Cardiac muscle cell (in vitro differentiated cells and primary cell): ENCODE data around the gene ATP8A2. TPM values are rescaled to one million over a fixed set of nuclear protein-coding genes. Genes with fewer than 3 reads are reported as not detected.

Experiments
- DNase-seq, 2 donors: peaks; one replicate each; pipeline versions ENCODE4 v3.0.0 to v3.0.0-alpha.2; 2010 to 2017; ENCODE audit warnings: low read depth in 1 of 2, low spot score in 1 of 2
- H3K27ac ChIP-seq: fragments of 200-600 bp; sonication (generic); 2 replicates; pipeline ENCODE4 v1.5.1; 2016
- H3K27me3 ChIP-seq: fragments of 200-600 bp; sonication (generic); 2 replicates; pipeline ENCODE4 v1.6.0; 2016; ENCODE audit warnings: control low read depth
- H3K36me3 ChIP-seq: fragments of 200-600 bp; sonication (generic); 2 replicates; pipeline ENCODE4 v1.5.1; 2016; ENCODE audit warnings: control low read depth
- H3K4me1 ChIP-seq: fragments of 200-600 bp; sonication (generic); 2 replicates; pipeline ENCODE4 v1.8.1; 2017; ENCODE audit warnings: low read depth, mild to moderate bottlenecking, mixed run types
- H3K4me3 ChIP-seq: fragments of 200-600 bp; sonication (generic); 2 replicates; pipeline ENCODE4 v1.5.1; 2016; ENCODE audit warnings: mild to moderate bottlenecking
- H3K9me3 ChIP-seq: fragments of 200-600 bp; sonication (generic); 2 replicates; pipeline ENCODE4 v1.5.1; 2017; ENCODE audit warnings: low read depth, mild to moderate bottlenecking, control low read depth
- polyA plus RNA-seq: library from polyadenylated mRNA; unstranded; fragments of >200 nt; fragmentation: Nextera tagmentation; extraction: Ambion mirVana; gene quantifications from 2 replicates; pipeline ENCODE4 v1.2.1, GENCODE V29; 2016
- total RNA-seq: library from RNA; depleted of rRNA; stranded (reverse); fragments of >200 nt; gene quantifications from 2 replicates; pipeline ENCODE4 v1.2.3, GENCODE V29; 2016
- TF ChIP-seq, protein P1 (sequence below): IDR thresholded peaks from 2 replicates; pipeline ENCODE4 v1.5.1; 2012; ENCODE audit warnings: low read depth, mild to moderate bottlenecking, low read length

The ATP8A2 gene
- total and polyA plus RNA-seq, 2 experiments from 2014 or later, result 0.86 to 0.89 TPM

DNA sequence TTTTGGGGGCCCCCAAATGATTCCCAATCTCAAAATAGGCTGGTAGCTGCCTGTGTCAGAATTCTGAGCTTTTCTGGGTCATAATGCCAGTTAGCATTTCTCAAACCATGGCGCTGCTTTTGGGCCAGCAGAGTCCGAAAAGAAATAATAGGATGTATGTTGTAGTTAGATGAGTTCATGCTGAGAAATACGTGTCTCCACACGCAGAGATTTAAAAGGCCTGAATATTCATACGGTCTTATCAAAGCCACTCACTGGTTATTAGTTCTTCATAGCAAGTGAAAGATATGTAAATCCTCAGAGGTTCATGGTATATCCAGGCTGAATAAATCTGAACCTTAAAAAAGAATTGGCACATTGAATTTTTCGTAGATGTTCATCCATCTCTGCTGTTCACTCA, 555.6 kb downstream of the ATP8A2 start:
- no peaks in the 10 kb centered on the region for H3K9me3 ChIP-seq
- no peak overlapping the region for H3K4me3 ChIP-seq
- H3K4me1 ChIP-seq, result peaks cover 11% of the 10 kb centered on the region
- DNase-seq, result no peak
- H3K36me3 ChIP-seq, result no peaks in the 10 kb centered on the region
- TF ChIP-seq, protein P1, sequence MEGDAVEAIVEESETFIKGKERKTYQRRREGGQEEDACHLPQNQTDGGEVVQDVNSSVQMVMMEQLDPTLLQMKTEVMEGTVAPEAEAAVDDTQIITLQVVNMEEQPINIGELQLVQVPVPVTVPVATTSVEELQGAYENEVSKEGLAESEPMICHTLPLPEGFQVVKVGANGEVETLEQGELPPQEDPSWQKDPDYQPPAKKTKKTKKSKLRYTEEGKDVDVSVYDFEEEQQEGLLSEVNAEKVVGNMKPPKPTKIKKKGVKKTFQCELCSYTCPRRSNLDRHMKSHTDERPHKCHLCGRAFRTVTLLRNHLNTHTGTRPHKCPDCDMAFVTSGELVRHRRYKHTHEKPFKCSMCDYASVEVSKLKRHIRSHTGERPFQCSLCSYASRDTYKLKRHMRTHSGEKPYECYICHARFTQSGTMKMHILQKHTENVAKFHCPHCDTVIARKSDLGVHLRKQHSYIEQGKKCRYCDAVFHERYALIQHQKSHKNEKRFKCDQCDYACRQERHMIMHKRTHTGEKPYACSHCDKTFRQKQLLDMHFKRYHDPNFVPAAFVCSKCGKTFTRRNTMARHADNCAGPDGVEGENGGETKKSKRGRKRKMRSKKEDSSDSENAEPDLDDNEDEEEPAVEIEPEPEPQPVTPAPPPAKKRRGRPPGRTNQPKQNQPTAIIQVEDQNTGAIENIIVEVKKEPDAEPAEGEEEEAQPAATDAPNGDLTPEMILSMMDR, result no peak
- no peaks in the 10 kb centered on the region for H3K27me3 ChIP-seq
- no peak overlapping the region for H3K27ac ChIP-seq

DNA sequence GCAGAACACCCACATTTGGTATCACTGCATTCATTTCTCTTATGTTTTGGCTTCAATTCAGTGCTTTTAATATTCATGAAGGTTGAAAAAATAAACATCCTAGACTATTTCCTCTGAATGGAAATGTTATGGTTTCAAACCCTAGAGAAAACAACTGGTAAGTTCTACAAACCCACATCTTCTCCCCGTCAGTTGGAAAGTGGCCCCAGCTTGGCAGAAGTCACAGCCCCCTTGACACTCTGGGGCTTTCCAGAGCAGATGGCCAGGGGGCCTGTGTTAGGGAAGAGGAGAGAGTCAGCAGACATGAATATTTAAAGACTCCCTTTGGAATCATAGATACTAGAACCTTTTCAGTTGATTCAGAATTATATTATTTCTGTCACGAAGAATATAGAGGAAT, 556.2 kb downstream of the ATP8A2 start:
- Histone ChIP-seq H3K27ac (no peak overlapping the region), H3K4me3 (no peak overlapping the region), H3K4me1 (peaks cover 11% of the 10 kb centered on the region), H3K9me3 (no peaks in the 10 kb centered on the region), H3K27me3 (no peaks in the 10 kb centered on the region), H3K36me3 (no peaks in the 10 kb centered on the region)
- no peak for DNase-seq
- TF ChIP-seq, protein P1, result no peak

GRCh38 chr13:25928941-25929505, 557.2 kb downstream of the ATP8A2 start:
- Histone ChIP-seq H3K27ac (no peak overlapping the region), H3K4me1 (peaks cover 11% of the 10 kb centered on the region), H3K4me3 (no peak overlapping the region), H3K27me3 (no peaks in the 10 kb centered on the region), H3K9me3 (no peaks in the 10 kb centered on the region), H3K36me3 (no peaks in the 10 kb centered on the region)
- TF ChIP-seq, protein P1, result no peak
- DNase-seq, result no peak

DNA sequence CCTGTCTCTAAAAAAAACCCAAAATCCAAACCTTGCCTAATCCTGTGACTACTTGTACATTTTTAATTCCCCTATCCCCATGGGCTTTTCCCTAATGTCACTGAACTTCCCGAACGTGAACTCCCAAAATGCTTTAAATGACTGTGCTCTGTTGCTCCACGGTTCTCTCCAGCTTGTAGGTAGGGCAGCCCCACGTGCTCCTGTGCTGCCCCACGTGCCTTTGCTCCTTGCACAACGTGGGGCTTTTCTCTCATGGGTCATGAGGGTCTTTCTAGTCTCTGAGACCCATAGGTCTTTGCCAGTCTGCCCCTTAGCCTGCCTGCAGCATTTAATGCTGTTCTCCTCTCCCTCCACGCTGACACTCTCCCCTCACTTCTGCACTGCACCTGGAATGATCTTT, 558.0 kb downstream of the ATP8A2 start:
- Histone ChIP-seq H3K36me3 (no peaks in the 10 kb centered on the region), H3K4me1 (peaks cover 11% of the 10 kb centered on the region), H3K27ac (no peak overlapping the region), H3K27me3 (no peaks in the 10 kb centered on the region), H3K9me3 (no peaks in the 10 kb centered on the region), H3K4me3 (no peak overlapping the region)
- DNase-seq, result no peak
- TF ChIP-seq, protein P1, result no peak

DNA sequence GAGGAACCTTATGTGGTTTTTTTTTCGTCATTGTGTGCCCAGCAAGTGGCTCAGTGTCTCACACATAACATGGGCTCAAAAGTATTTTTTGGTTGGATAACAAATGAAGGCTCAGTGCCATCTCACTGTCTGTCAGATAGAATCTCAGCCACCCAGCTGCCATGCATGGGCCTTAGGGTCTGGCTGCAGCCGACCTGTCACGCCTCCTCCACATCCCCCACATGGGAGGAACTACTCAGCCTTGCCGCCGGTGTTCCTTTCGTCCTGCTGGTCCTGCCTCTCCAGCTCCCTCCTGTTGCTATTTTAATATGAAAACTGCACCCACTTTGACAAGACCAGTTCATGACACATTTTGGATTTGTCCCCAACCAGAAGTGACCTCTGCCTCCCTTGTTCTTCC, 558.9 kb downstream of the ATP8A2 start:
- TF ChIP-seq, protein P1, result no peak
- Histone ChIP-seq H3K27me3 (no peaks in the 10 kb centered on the region), H3K4me1 (peaks cover 11% of the 10 kb centered on the region), H3K27ac (no peak overlapping the region), H3K4me3 (no peak overlapping the region), H3K9me3 (no peaks in the 10 kb centered on the region), H3K36me3 (no peaks in the 10 kb centered on the region)
- DNase-seq, result no peak

- no peak overlapping the region for H3K27ac ChIP-seq
- peaks cover 6% of the 10 kb centered on the region for H3K4me1 ChIP-seq
- no peaks in the 10 kb centered on the region for H3K9me3 ChIP-seq
- TF ChIP-seq, protein P1, result no peak
- DNase-seq, result no peak
- no peaks in the 10 kb centered on the region for H3K27me3 ChIP-seq
- no peaks in the 10 kb centered on the region for H3K36me3 ChIP-seq
- H3K4me3 ChIP-seq, result no peak overlapping the region
Measured at GRCh38 chr13:25932365-25932764, 560.6 kb downstream of the ATP8A2 start.
